Stimulated activated naive CD4-positive, alpha-beta T cell treated with Interleukin-2 at 50 U/mL for 16 hours (primary cell): Measurements from ENCODE around the gene ABHD2.
A peak's percentile ranks its signal among the peaks of the same experiment; 100 is the strongest.
"Not testable (repeated sequence)": the region's sequence is repeated elsewhere in the genome, so short reads cannot be mapped to it uniquely, and the experiment has no call there.

ENCODE experiments used
- DNase-seq: peaks from one replicate; lab custom pipeline; 2025; lab: John Stamatoyannopoulos, UW

ABHD2 gene

GRCh38 chr15:89227425-89227824 is 139.2 kb downstream of the ABHD2 start:
- no peak for DNase-seq

GRCh38 chr15:89230277-89230676 is 142.0 kb downstream of the ABHD2 start:
- DNase-seq, result no peak

GRCh38 chr15:89231832-89232231 is 143.6 kb downstream of the ABHD2 start:
- DNase-seq, result no peak

- not testable (repeated sequence) for DNase-seq
These were observed 151.9 kb downstream of the ABHD2 start for GRCh38 chr15:89239883-89240810.

- no peak for DNase-seq
These were observed 154.9 kb downstream of the ABHD2 start for GRCh38 chr15:89243046-89243690.

- DNase-seq, result peak; percentile 97
These were observed 155.7 kb downstream of the ABHD2 start, which contains the start of gene FANCI for GRCh38 chr15:89243691-89244573. TSS of gene FANCI (plus strand) at chr15:89243979. CDS start at chr15:89247648, 3,669 bp downstream.

- no peak for DNase-seq
These were observed 156.3 kb downstream of the ABHD2 start for GRCh38 chr15:89244574-89244903.

GRCh38 chr15:89247446-89247845 is 159.2 kb downstream of the ABHD2 start:
- no peak for DNase-seq

- DNase-seq, result no peak
These were observed 160.3 kb downstream of the ABHD2 start for GRCh38 chr15:89248584-89248983.

- not testable (repeated sequence) for DNase-seq
These were observed 161.9 kb downstream of the ABHD2 start for GRCh38 chr15:89250142-89250541.
